Liver (tissue), 10 donors: ENCODE results near the gene ZFP3. TPM values are rescaled to one million over a fixed set of nuclear protein-coding genes. Genes with fewer than 3 reads are reported as not detected.
"Not testable (repeated sequence)": the region's sequence is repeated elsewhere in the genome, so short reads cannot be mapped to it uniquely, and the experiment has no call there.

Experiments used
- DNase-seq: peaks from one replicate; pipeline ENCODE4 v3.0.0-alpha.2; 2017; ENCODE audit warnings: low spot score
- H3K27ac ChIP-seq, 2 donors: one replicate each; pipeline ENCODE4 v1.7.0; 2013; ENCODE audit warnings: inconsistent platforms in 2 of 2, low read length in 2 of 2, control low read depth in 1 of 2, low read depth in 1 of 2, mild to moderate bottlenecking in 1 of 2
- H3K27me3 ChIP-seq, 4 donors: one replicate each; pipeline versions ENCODE4 v1.6.1 to v1.7.0; 2013; ENCODE audit warnings: low read length in 3 of 4, inconsistent platforms in 1 of 4, mild to moderate bottlenecking in 1 of 4, moderate library complexity in 1 of 4; ENCODE audit not compliant: control insufficient read depth in 4 of 4, insufficient read depth in 4 of 4
- H3K36me3 ChIP-seq, 4 donors: one replicate each; pipeline versions ENCODE4 v1.6.1 to v1.7.0; 2013; ENCODE audit warnings: low read length in 3 of 4, mild to moderate bottlenecking in 3 of 4, low read depth in 1 of 4, moderate library complexity in 1 of 4; ENCODE audit not compliant: control insufficient read depth in 4 of 4, insufficient read depth in 3 of 4
- H3K4me1 ChIP-seq, 4 donors: one replicate each; pipeline versions ENCODE4 v1.6.1 to v1.7.0; 2013; ENCODE audit warnings: low read length in 3 of 4, mild to moderate bottlenecking in 3 of 4, moderate library complexity in 1 of 4; ENCODE audit not compliant: control insufficient read depth in 4 of 4, insufficient read depth in 4 of 4
- H3K4me3 ChIP-seq, 3 donors: one replicate each; pipeline versions ENCODE4 v1.6.1 to v1.7.0; 2013; ENCODE audit warnings: low read length in 3 of 3, control low read depth in 1 of 3, low read depth in 1 of 3, mild to moderate bottlenecking in 1 of 3
- H3K9ac ChIP-seq, 2 donors: one replicate each; pipeline ENCODE4 v1.7.0; 2013; ENCODE audit warnings: low read length in 2 of 2, mild to moderate bottlenecking in 2 of 2, moderate library complexity in 2 of 2, control low read depth in 1 of 2, low read depth in 1 of 2
- H3K9me3 ChIP-seq, 4 donors: one replicate each; pipeline versions ENCODE4 v1.6.1 to v1.7.0; 2013; ENCODE audit warnings: low read length in 3 of 4; ENCODE audit not compliant: control insufficient read depth in 4 of 4
- ATF3 ChIP-seq: IDR thresholded peaks from 2 replicates; pipeline ENCODE4 v1.6.1; 2016; ENCODE audit warnings: antibody characterized with exemption
- EGR1 ChIP-seq, 2 donors: IDR thresholded peaks; 2 replicates each; pipeline ENCODE4 v1.6.1; 2016 to 2018; ENCODE audit warnings: antibody characterized with exemption in 2 of 2, low read depth in 2 of 2
- GABPA ChIP-seq, 2 donors: IDR thresholded peaks in 1 of 2; conservative IDR thresholded peaks in 1 of 2; 2 replicates each; pipeline ENCODE4 v1.6.1; 2016; ENCODE audit warnings: antibody characterized with exemption in 2 of 2, mild to moderate bottlenecking in 1 of 2, moderate library complexity in 1 of 2
- REST ChIP-seq: IDR thresholded peaks from 2 replicates; pipeline ENCODE4 v1.6.1; 2016; ENCODE audit warnings: antibody characterized with exemption, mild to moderate bottlenecking
- WGBS: extraction: QIAGEN DNeasy Blood & Tissue Kit; methylation state at CpG from one replicate; pipeline ENCODE4 v1.1.7; 2013; 5-methylcytosine and 5-hydroxymethylcytosine counted together
- polyA plus RNA-seq, 2 donors: library from polyadenylated mRNA; stranded (reverse) in 1 of 2; unstranded in 1 of 2; fragments of 200-250 nt in 1 of 2; fragments of >200 nt in 1 of 2; fragmentation: Nextera tagmentation in 1 of 2; extraction: Ambion mirVana in 1 of 2; gene quantifications; one replicate each; pipeline versions ENCODE4 v1.2.1 to v1.2.3, GENCODE V29; 2013 to 2015
- small RNA-seq: library from RNA; depleted of rRNA; stranded (forward); fragments of <200 nt; gene quantifications from one replicate; pipeline ENCODE3, GENCODE V24; 2014
- total RNA-seq, 2 donors: library from RNA; depleted of rRNA; stranded (reverse); fragments of >200 nt; gene quantifications; one replicate each; pipeline ENCODE4 v1.2.3, GENCODE V29; 2014
- TF ChIP-seq, protein P1 (sequence below): fragments of 150-350 bp; IDR thresholded peaks from 2 replicates; pipeline ENCODE4 v1.5.1; 2017; ENCODE audit warnings: improper control_type of control experiment, low read depth, low read length; ENCODE audit not compliant: missing input control
- donor health status: healthy.
- donor health status: healthy.
- donor health status: healthy.
- donor health status: healthy.
- donor health status: healthy.

Gene ZFP3
- total and polyA plus RNA-seq, 4 donors = 0.46 to 1.6 (median 1.1) TPM

DNA sequence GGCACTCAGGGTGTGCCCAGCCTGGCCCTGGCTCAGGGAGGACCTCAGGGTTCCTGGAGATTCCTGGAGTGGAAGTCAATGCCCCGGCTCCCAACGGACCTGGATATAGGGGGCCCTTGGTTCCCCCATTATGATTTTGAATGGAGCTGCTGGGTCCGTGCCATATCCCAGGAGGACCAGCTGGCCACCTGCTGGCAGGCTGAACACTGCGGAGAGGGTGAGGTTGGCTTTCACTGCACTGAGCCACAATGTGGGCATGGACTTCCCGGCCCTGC is 61.1 kb downstream of the ZFP3 start:
- H3K9me3 ChIP-seq = no peaks in the 10 kb centered on the region
- H3K4me1 ChIP-seq = no peaks in the 10 kb centered on the region
- H3K27ac ChIP-seq = no peak overlapping the region
- no peak overlapping the region for H3K9ac ChIP-seq
- H3K36me3 ChIP-seq = no peaks in the 10 kb centered on the region
- WGBS = 92% methylated on average over 5 of the region's 5 CpGs
- no peak for DNase-seq
- H3K27me3 ChIP-seq = no peaks in the 10 kb centered on the region
- TF ChIP-seq REST (no peak), GABPA (IDR thresholded peaks at IDR 0.05 in 1 of 2, conservative IDR thresholded peaks at IDR 0.05 in 1 of 2) (no peak), EGR1 (IDR thresholded peaks at IDR 0.05; ENCODE audit: low read depth in 2 of 2) (no peak), ATF3 (no peak)
- TF ChIP-seq, protein P1, sequence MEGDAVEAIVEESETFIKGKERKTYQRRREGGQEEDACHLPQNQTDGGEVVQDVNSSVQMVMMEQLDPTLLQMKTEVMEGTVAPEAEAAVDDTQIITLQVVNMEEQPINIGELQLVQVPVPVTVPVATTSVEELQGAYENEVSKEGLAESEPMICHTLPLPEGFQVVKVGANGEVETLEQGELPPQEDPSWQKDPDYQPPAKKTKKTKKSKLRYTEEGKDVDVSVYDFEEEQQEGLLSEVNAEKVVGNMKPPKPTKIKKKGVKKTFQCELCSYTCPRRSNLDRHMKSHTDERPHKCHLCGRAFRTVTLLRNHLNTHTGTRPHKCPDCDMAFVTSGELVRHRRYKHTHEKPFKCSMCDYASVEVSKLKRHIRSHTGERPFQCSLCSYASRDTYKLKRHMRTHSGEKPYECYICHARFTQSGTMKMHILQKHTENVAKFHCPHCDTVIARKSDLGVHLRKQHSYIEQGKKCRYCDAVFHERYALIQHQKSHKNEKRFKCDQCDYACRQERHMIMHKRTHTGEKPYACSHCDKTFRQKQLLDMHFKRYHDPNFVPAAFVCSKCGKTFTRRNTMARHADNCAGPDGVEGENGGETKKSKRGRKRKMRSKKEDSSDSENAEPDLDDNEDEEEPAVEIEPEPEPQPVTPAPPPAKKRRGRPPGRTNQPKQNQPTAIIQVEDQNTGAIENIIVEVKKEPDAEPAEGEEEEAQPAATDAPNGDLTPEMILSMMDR = no peak
- H3K4me3 ChIP-seq = no peak overlapping the region

DNA sequence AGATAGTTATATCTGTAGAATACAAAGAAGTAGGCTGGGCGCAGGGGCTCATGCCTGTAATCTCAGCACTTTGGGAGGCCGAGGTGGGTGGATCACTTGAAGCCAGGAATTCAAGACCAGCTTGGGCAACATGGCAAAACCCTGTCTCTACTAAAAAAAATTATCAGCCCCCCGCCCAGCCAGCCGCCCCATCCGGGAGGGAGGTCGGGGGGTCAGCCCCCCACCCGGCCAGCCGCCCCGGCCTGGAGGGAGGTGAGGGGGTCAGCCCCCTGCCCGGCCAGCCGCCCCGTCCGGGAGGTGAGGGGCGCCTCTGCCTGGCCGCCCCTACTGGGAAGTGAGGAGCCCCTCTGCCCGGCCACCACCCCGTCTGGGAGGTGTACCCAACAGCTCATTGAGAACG is 64.6 kb downstream of the ZFP3 start:
- DNase-seq, H3K9ac ChIP-seq, H3K27ac ChIP-seq, H3K4me1 ChIP-seq, H3K9me3 ChIP-seq, H3K4me3 ChIP-seq, H3K27me3 ChIP-seq, H3K36me3 ChIP-seq: not testable (repeated sequence)
- WGBS = 87% methylated on average over 15 of the region's 18 CpGs

Small RNA genes lying within 50 kb of the gene (small RNA-seq; reads per million reads assigned to genes)
- gene AC012146.4 = not detected

Other genes starting within 250 kb of the ZFP3 start
- gene MINK1, start 245.1 kb upstream of the ZFP3 start, total RNA-seq = 10 to 100 TPM; 25.6 to 30.6 TPM
- gene MINK1, start 245.1 kb upstream of the ZFP3 start, polyA plus RNA-seq = 10 to 100 TPM in 1 of 2 donors, 1 to 10 TPM in 1; 6.9 to 16.6 TPM
- gene C17orf107, start 178.9 kb upstream of the ZFP3 start, total RNA-seq = 1 to 10 TPM; 1.1 to 2.3 TPM
- gene C17orf107, start 178.9 kb upstream of the ZFP3 start, polyA plus RNA-seq = 1 to 10 TPM in 1 of 2 donors, under 1 TPM in 1; 0.19 to 5.9 TPM
- under 1 TPM; 0.19 to 0.84 TPM for gene CHRNE, start 175.4 kb upstream of the ZFP3 start, total RNA-seq
- gene CHRNE, start 175.4 kb upstream of the ZFP3 start, polyA plus RNA-seq = 1 to 10 TPM in 1 of 2 donors, under 1 TPM in 1; 0.47 to 3.1 TPM
- gene GP1BA, start 146.2 kb upstream of the ZFP3 start, total RNA-seq = 1 to 10 TPM in 1 of 2 donors, not detected in 1; 2.3 TPM
- under 1 TPM; 0.03 to 0.18 TPM for gene GP1BA, start 146.2 kb upstream of the ZFP3 start, polyA plus RNA-seq
- gene SLC25A11, start 138.4 kb upstream of the ZFP3 start, total RNA-seq = 10 to 100 TPM; 28.5 to 40.7 TPM
- gene SLC25A11, start 138.4 kb upstream of the ZFP3 start, polyA plus RNA-seq = 10 to 100 TPM; 51.3 to 54.1 TPM
- gene RNF167, start 138.2 kb upstream of the ZFP3 start, total RNA-seq = 10 to 100 TPM; 15.9 to 23.4 TPM
- gene RNF167, start 138.2 kb upstream of the ZFP3 start, polyA plus RNA-seq = 10 to 100 TPM; 25.4 to 72.6 TPM
- gene PFN1, start 129.9 kb upstream of the ZFP3 start, total RNA-seq = 100 to 1,000 TPM; 150 to 672 TPM
- 100 to 1,000 TPM; 568 to 592 TPM for gene PFN1, start 129.9 kb upstream of the ZFP3 start, polyA plus RNA-seq
- 10 to 100 TPM; 26.3 to 27.5 TPM for gene ENO3, start 127.3 kb upstream of the ZFP3 start, total RNA-seq
- 100 to 1,000 TPM in 1 of 2 donors, 10 to 100 TPM in 1; 34.1 to 117 TPM for gene ENO3, start 127.3 kb upstream of the ZFP3 start, polyA plus RNA-seq
- gene SPAG7, start 110.7 kb upstream of the ZFP3 start, total RNA-seq = 10 to 100 TPM; 18.6 to 19.8 TPM
- 10 to 100 TPM; 32.1 to 66.3 TPM for gene SPAG7, start 110.7 kb upstream of the ZFP3 start, polyA plus RNA-seq
- gene CAMTA2, start 90.8 kb upstream of the ZFP3 start, total RNA-seq = 1 to 10 TPM; 7.8 to 9.6 TPM
- gene CAMTA2, start 90.8 kb upstream of the ZFP3 start, polyA plus RNA-seq = 10 to 100 TPM; 14.3 to 17.6 TPM
- gene INCA1, start 80.9 kb upstream of the ZFP3 start, total RNA-seq = under 1 TPM; 0.28 to 0.42 TPM
- gene INCA1, start 80.9 kb upstream of the ZFP3 start, polyA plus RNA-seq = under 1 TPM; 0.68 to 0.75 TPM
- gene KIF1C, start 80.5 kb upstream of the ZFP3 start, total RNA-seq = 10 to 100 TPM; 19.7 to 62.2 TPM
- 10 to 100 TPM; 10.4 to 53.8 TPM for gene KIF1C, start 80.5 kb upstream of the ZFP3 start, polyA plus RNA-seq
- gene SLC52A1, start 43.0 kb upstream of the ZFP3 start, total RNA-seq = under 1 TPM in 1 of 2 donors, not detected in 1; 0.28 TPM
- under 1 TPM; 0.08 to 0.11 TPM for gene SLC52A1, start 43.0 kb upstream of the ZFP3 start, polyA plus RNA-seq
- gene ZNF232, start 33.4 kb downstream of the ZFP3 start, total RNA-seq = 1 to 10 TPM; 2.5 to 4.0 TPM
- gene ZNF232, start 33.4 kb downstream of the ZFP3 start, polyA plus RNA-seq = 1 to 10 TPM; 2.9 to 3.0 TPM
- under 1 TPM; under 0.01 to 0.05 TPM for gene USP6, start 37.6 kb downstream of the ZFP3 start, total RNA-seq
- under 1 TPM in 1 of 2 donors, not detected in 1; 0.18 TPM for gene USP6, start 37.6 kb downstream of the ZFP3 start, polyA plus RNA-seq
- gene ZNF594, start 113.4 kb downstream of the ZFP3 start, total RNA-seq = 1 to 10 TPM; 6.7 to 7.4 TPM
- 1 to 10 TPM in 1 of 2 donors, under 1 TPM in 1; 0.76 to 1.5 TPM for gene ZNF594, start 113.4 kb downstream of the ZFP3 start, polyA plus RNA-seq
- 1 to 10 TPM; 3.9 to 5.7 TPM for gene SCIMP, start 156.4 kb downstream of the ZFP3 start, total RNA-seq
- 1 to 10 TPM; 3.0 TPM for gene SCIMP, start 156.4 kb downstream of the ZFP3 start, polyA plus RNA-seq
- 10 to 100 TPM; 21.5 to 26.6 TPM for gene RABEP1, start 203.8 kb downstream of the ZFP3 start, total RNA-seq
- gene RABEP1, start 203.8 kb downstream of the ZFP3 start, polyA plus RNA-seq = 10 to 100 TPM; 13.3 to 19.7 TPM